ENCODE data around the gene TMEM131. TPM values are rescaled to one million over a fixed set of nuclear protein-coding genes. Genes with fewer than 3 reads are reported as not detected.
"Not testable (repeated sequence)": the region's sequence is repeated elsewhere in the genome, so short reads cannot be mapped to it uniquely, and the experiment has no call there.

TMEM131 gene
- total RNA-seq, 1 donor from 2014 or later: 35.3 TPM

DNA sequence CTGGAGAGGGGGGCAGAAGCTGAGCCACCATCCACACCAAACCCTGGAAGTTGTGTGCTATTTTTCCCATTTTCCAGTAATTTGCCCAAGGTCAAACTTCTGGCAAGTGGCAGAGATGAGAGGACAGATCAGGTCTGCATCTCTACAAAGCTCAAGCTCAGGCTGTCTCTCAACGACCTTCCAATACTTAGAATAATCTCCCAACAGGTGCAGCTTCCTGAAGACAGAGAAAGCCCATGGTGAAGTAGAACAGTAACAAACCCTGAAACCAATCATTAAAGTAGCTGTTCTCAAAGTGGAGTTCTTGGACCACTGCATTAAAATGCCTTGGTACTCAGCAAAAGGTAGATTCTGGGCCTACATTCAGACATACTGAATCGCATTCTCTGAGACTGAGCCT lies 37.6 kb downstream of the TMEM131 start:
- H3K79me2 ChIP-seq (ENCODE audit: insufficient read depth, low read length): peaks cover 87% of the 10 kb centered on the region
- no peak for FAIRE-seq

DNA sequence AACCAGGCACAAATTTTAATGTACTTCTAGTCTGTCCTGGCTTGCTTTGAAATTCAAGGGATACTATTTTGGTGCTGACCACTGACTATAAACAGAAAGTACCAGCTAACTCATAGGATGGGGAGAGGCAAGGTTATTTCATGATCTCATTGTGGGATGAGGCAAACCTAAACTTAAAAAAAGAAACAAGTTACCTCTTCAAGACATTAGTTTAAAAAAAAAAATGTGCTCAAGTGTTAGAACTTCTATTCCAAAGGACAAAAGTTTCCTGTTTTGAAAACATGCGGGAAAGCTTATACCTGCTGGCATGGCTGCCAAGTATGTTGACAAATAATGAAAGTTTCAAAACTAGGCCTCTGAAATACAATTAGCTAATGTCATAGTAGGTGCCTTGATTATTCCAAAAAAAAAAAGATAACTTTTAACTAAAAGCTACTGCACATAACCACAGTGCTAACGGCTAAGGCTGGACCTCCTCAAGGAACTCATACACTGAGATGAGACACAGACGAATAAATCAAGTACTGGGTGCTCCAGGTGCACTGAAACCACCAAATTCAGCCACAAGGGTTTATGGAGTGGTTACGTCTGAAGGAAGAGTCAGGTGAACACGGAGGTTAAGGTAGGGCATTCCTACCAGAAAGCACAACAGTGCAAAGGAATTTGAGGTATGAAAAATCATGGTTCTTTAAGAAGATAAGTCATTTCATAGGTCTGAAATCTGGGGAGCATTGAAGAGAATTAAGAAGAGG lies 38.1 kb downstream of the TMEM131 start:
- peaks cover 87% of the 10 kb centered on the region for H3K79me2 ChIP-seq (ENCODE audit: insufficient read depth, low read length)
- no peak overlapping the region for H3K4me3 ChIP-seq (ENCODE audit: insufficient read depth, low read depth, low read length)
- no peak overlapping the region for H3K4me3 Mint-ChIP-seq (ENCODE audit: unreplicated experiment)
- H3K36me3 ChIP-seq (ENCODE audit: insufficient read depth, low read length): no peaks in the 10 kb centered on the region
- H3K27ac Mint-ChIP-seq (ENCODE audit: unreplicated experiment): no peak overlapping the region
- TF ChIP-seq EZH2 (IDR thresholded peaks at IDR 0.05; ENCODE audit: insufficient read depth, low read length): no peak
- TF ChIP-seq, protein P1, sequence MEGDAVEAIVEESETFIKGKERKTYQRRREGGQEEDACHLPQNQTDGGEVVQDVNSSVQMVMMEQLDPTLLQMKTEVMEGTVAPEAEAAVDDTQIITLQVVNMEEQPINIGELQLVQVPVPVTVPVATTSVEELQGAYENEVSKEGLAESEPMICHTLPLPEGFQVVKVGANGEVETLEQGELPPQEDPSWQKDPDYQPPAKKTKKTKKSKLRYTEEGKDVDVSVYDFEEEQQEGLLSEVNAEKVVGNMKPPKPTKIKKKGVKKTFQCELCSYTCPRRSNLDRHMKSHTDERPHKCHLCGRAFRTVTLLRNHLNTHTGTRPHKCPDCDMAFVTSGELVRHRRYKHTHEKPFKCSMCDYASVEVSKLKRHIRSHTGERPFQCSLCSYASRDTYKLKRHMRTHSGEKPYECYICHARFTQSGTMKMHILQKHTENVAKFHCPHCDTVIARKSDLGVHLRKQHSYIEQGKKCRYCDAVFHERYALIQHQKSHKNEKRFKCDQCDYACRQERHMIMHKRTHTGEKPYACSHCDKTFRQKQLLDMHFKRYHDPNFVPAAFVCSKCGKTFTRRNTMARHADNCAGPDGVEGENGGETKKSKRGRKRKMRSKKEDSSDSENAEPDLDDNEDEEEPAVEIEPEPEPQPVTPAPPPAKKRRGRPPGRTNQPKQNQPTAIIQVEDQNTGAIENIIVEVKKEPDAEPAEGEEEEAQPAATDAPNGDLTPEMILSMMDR (IDR thresholded peaks at IDR 0.05; ENCODE audit: insufficient read depth, low read depth, low read length): no peak
- FAIRE-seq: no peak
- H3K27ac ChIP-seq (ENCODE audit: low read depth, low read length): no peak overlapping the region
- H3K4me1 ChIP-seq (ENCODE audit: insufficient read depth, low read length): no peaks in the 10 kb centered on the region
- peaks cover 5% of the 10 kb centered on the region for H3K36me3 Mint-ChIP-seq (ENCODE audit: low read depth, unreplicated experiment)
- H3K9me3 Mint-ChIP-seq (ENCODE audit: unreplicated experiment): no peaks in the 10 kb centered on the region
- H3K27me3 ChIP-seq (ENCODE audit: insufficient read depth, low read length): no peaks in the 10 kb centered on the region
- H3K27me3 Mint-ChIP-seq (ENCODE audit: low read depth, unreplicated experiment): no peaks in the 10 kb centered on the region
- H4K20me1 ChIP-seq (ENCODE audit: insufficient read depth, low read length): peaks cover 52% of the 10 kb centered on the region
- peaks cover 10% of the 10 kb centered on the region for H3K4me1 Mint-ChIP-seq (ENCODE audit: low read depth, unreplicated experiment)
- no peak overlapping the region for H2AFZ ChIP-seq (ENCODE audit: low read depth, low read length)
- H3K4me2 ChIP-seq (ENCODE audit: low read length): no peak overlapping the region
- no peaks in the 10 kb centered on the region for H3K9me3 ChIP-seq (ENCODE audit: insufficient read depth, low read depth, low read length)
- peak; percentile 28 for DNase-seq (ENCODE audit: low read depth)
- H3K9ac ChIP-seq (ENCODE audit: low read length): no peak overlapping the region

More for the DNA sequence above, 37.6 kb downstream of the TMEM131 start:
- Mint-ChIP-seq H3K4me3 (ENCODE audit: unreplicated experiment) (no peak overlapping the region), H3K9me3 (ENCODE audit: unreplicated experiment) (no peaks in the 10 kb centered on the region), H3K27ac (ENCODE audit: unreplicated experiment) (no peak overlapping the region), H3K4me1 (ENCODE audit: low read depth, unreplicated experiment) (peaks cover 8% of the 10 kb centered on the region), H3K36me3 (ENCODE audit: low read depth, unreplicated experiment) (peaks cover 5% of the 10 kb centered on the region), H3K27me3 (ENCODE audit: low read depth, unreplicated experiment) (no peaks in the 10 kb centered on the region)
- DNase-seq (ENCODE audit: low read depth): no peak
- Histone ChIP-seq H3K36me3 (ENCODE audit: insufficient read depth, low read length) (no peaks in the 10 kb centered on the region), H2AFZ (ENCODE audit: low read depth, low read length) (no peak overlapping the region), H4K20me1 (ENCODE audit: insufficient read depth, low read length) (peaks cover 57% of the 10 kb centered on the region), H3K4me1 (ENCODE audit: insufficient read depth, low read length) (no peaks in the 10 kb centered on the region), H3K4me3 (ENCODE audit: insufficient read depth, low read depth, low read length) (no peak overlapping the region), H3K27me3 (ENCODE audit: insufficient read depth, low read length) (no peaks in the 10 kb centered on the region), H3K9ac (ENCODE audit: low read length) (no peak overlapping the region), H3K27ac (ENCODE audit: low read depth, low read length) (no peak overlapping the region), H3K9me3 (ENCODE audit: insufficient read depth, low read depth, low read length) (no peaks in the 10 kb centered on the region), H3K4me2 (ENCODE audit: low read length) (no peak overlapping the region)
- TF ChIP-seq, protein P1 (IDR thresholded peaks at IDR 0.05; ENCODE audit: insufficient read depth, low read depth, low read length): no peak
- no peak for TF ChIP-seq EZH2 (IDR thresholded peaks at IDR 0.05; ENCODE audit: insufficient read depth, low read length)

DNA sequence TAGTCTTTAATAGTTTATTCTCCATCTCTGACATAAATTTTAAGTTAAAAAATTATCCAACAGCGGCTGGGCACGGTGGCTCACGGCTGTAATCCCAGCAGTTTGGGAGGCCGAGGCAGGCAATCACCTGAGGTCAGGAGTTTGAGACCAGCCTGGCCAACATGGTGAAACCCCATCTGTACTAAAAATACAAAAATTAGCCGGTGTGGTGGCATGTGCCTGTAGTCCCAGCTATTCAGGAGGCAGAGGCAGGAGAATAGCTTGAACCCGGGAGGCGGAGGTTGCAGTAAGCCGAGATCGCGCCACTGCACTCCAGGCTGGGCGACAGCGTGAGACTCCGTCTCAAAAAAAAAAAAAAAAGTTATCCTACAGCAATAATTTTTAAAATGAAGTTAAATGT lies 39.0 kb downstream of the TMEM131 start:
- H3K27ac ChIP-seq (ENCODE audit: low read depth, low read length); H3K36me3 Mint-ChIP-seq (ENCODE audit: low read depth, unreplicated experiment); H3K4me3 Mint-ChIP-seq (ENCODE audit: unreplicated experiment); H2AFZ ChIP-seq (ENCODE audit: low read depth, low read length); H3K9me3 ChIP-seq (ENCODE audit: insufficient read depth, low read depth, low read length); H3K9ac ChIP-seq (ENCODE audit: low read length); H3K9me3 Mint-ChIP-seq (ENCODE audit: unreplicated experiment); FAIRE-seq; H3K27me3 ChIP-seq (ENCODE audit: insufficient read depth, low read length); H3K36me3 ChIP-seq (ENCODE audit: insufficient read depth, low read length); H3K4me2 ChIP-seq (ENCODE audit: low read length); DNase-seq (ENCODE audit: low read depth); H3K4me3 ChIP-seq (ENCODE audit: insufficient read depth, low read depth, low read length); H3K27ac Mint-ChIP-seq (ENCODE audit: unreplicated experiment); H3K4me1 ChIP-seq (ENCODE audit: insufficient read depth, low read length); H3K27me3 Mint-ChIP-seq (ENCODE audit: low read depth, unreplicated experiment): not testable (repeated sequence)
- peaks cover 48% of the 10 kb centered on the region for H4K20me1 ChIP-seq (ENCODE audit: insufficient read depth, low read length)
- H3K79me2 ChIP-seq (ENCODE audit: insufficient read depth, low read length): peaks cover 88% of the 10 kb centered on the region
- H3K4me1 Mint-ChIP-seq (ENCODE audit: low read depth, unreplicated experiment): peaks cover 15% of the 10 kb centered on the region

All from astrocyte (in vitro differentiated cells and primary cell).